Liver (tissue), 9 donors: ENCODE results near the gene ZBED2. TPM values are rescaled to one million over a fixed set of nuclear protein-coding genes. Genes with fewer than 3 reads are reported as not detected.

Source experiments
- DNase-seq: peaks from one replicate; pipeline ENCODE4 v3.0.0-alpha.2; 2017; ENCODE audit warnings: low spot score
- H3K27ac ChIP-seq, 2 donors: one replicate each; pipeline ENCODE4 v1.7.0; 2013; ENCODE audit warnings: inconsistent platforms in 2 of 2, low read length in 2 of 2, control low read depth in 1 of 2, low read depth in 1 of 2, mild to moderate bottlenecking in 1 of 2
- H3K27me3 ChIP-seq, 4 donors: one replicate each; pipeline versions ENCODE4 v1.6.1 to v1.7.0; 2013; ENCODE audit warnings: low read length in 3 of 4, inconsistent platforms in 1 of 4, mild to moderate bottlenecking in 1 of 4, moderate library complexity in 1 of 4; ENCODE audit not compliant: control insufficient read depth in 4 of 4, insufficient read depth in 4 of 4
- H3K36me3 ChIP-seq, 4 donors: one replicate each; pipeline versions ENCODE4 v1.6.1 to v1.7.0; 2013; ENCODE audit warnings: low read length in 3 of 4, mild to moderate bottlenecking in 3 of 4, low read depth in 1 of 4, moderate library complexity in 1 of 4; ENCODE audit not compliant: control insufficient read depth in 4 of 4, insufficient read depth in 3 of 4
- H3K4me1 ChIP-seq, 4 donors: one replicate each; pipeline versions ENCODE4 v1.6.1 to v1.7.0; 2013; ENCODE audit warnings: low read length in 3 of 4, mild to moderate bottlenecking in 3 of 4, moderate library complexity in 1 of 4; ENCODE audit not compliant: control insufficient read depth in 4 of 4, insufficient read depth in 4 of 4
- H3K4me3 ChIP-seq, 3 donors: one replicate each; pipeline versions ENCODE4 v1.6.1 to v1.7.0; 2013; ENCODE audit warnings: low read length in 3 of 3, control low read depth in 1 of 3, low read depth in 1 of 3, mild to moderate bottlenecking in 1 of 3
- H3K9ac ChIP-seq, 2 donors: one replicate each; pipeline ENCODE4 v1.7.0; 2013; ENCODE audit warnings: low read length in 2 of 2, mild to moderate bottlenecking in 2 of 2, moderate library complexity in 2 of 2, control low read depth in 1 of 2, low read depth in 1 of 2
- H3K9me3 ChIP-seq, 4 donors: one replicate each; pipeline versions ENCODE4 v1.6.1 to v1.7.0; 2013; ENCODE audit warnings: low read length in 3 of 4; ENCODE audit not compliant: control insufficient read depth in 4 of 4
- EGR1 ChIP-seq, 2 donors: IDR thresholded peaks; 2 replicates each; pipeline ENCODE4 v1.6.1; 2016 to 2018; ENCODE audit warnings: antibody characterized with exemption in 2 of 2, low read depth in 2 of 2
- FOXA1 ChIP-seq: IDR thresholded peaks from 2 replicates; pipeline ENCODE4 v1.6.1; 2016; ENCODE audit warnings: antibody characterized with exemption
- GABPA ChIP-seq, 2 donors: IDR thresholded peaks in 1 of 2; conservative IDR thresholded peaks in 1 of 2; 2 replicates each; pipeline ENCODE4 v1.6.1; 2016; ENCODE audit warnings: antibody characterized with exemption in 2 of 2, mild to moderate bottlenecking in 1 of 2, moderate library complexity in 1 of 2
- HNF4G ChIP-seq: IDR thresholded peaks from 2 replicates; pipeline ENCODE4 v1.6.1; 2016; ENCODE audit warnings: antibody characterized with exemption
- JUND ChIP-seq, 2 donors: IDR thresholded peaks; 2 replicates each; pipeline ENCODE4 v1.6.1; 2016; ENCODE audit warnings: antibody characterized with exemption in 2 of 2
- NR2F2 ChIP-seq: IDR thresholded peaks from 2 replicates; pipeline ENCODE4 v1.6.1; 2016; ENCODE audit warnings: antibody characterized with exemption
- SP1 ChIP-seq: IDR thresholded peaks from 2 replicates; pipeline ENCODE4 v1.6.1; 2018; ENCODE audit warnings: antibody characterized with exemption, mild to moderate bottlenecking
- TAF1 ChIP-seq: conservative IDR thresholded peaks from 2 replicates; pipeline ENCODE4 v1.6.1; 2016; ENCODE audit warnings: antibody characterized with exemption, mild to moderate bottlenecking
- YY1 ChIP-seq: IDR thresholded peaks from 2 replicates; pipeline ENCODE4 v1.6.1; 2016; ENCODE audit warnings: antibody characterized with exemption, mild to moderate bottlenecking
- WGBS: extraction: QIAGEN DNeasy Blood & Tissue Kit; methylation state at CpG from one replicate; pipeline ENCODE4 v1.1.7; 2013; 5-methylcytosine and 5-hydroxymethylcytosine counted together
- polyA plus RNA-seq, 2 donors: library from polyadenylated mRNA; stranded (reverse) in 1 of 2; unstranded in 1 of 2; fragments of 200-250 nt in 1 of 2; fragments of >200 nt in 1 of 2; fragmentation: Nextera tagmentation in 1 of 2; extraction: Ambion mirVana in 1 of 2; gene quantifications; one replicate each; pipeline versions ENCODE4 v1.2.1 to v1.2.3, GENCODE V29; 2013 to 2015
- total RNA-seq, 2 donors: library from RNA; depleted of rRNA; stranded (reverse); fragments of >200 nt; gene quantifications; one replicate each; pipeline ENCODE4 v1.2.3, GENCODE V29; 2014
- TF ChIP-seq, protein P1 (sequence below): IDR thresholded peaks from 2 replicates; pipeline ENCODE4 v1.6.1; 2016; ENCODE audit warnings: antibody characterized with exemption
- TF ChIP-seq, protein P2 (sequence below): IDR thresholded peaks from 2 replicates; pipeline ENCODE4 v1.6.1; 2016; ENCODE audit warnings: antibody characterized with exemption
- TF ChIP-seq, protein P3 (sequence below): IDR thresholded peaks from 2 replicates; pipeline ENCODE4 v1.6.1; 2016; ENCODE audit warnings: antibody characterized with exemption, mild to moderate bottlenecking
- TF ChIP-seq, protein P4 (sequence below): IDR thresholded peaks from 2 replicates; pipeline ENCODE4 v1.6.1; 2016; ENCODE audit warnings: antibody characterized with exemption
- donor health status: healthy.
- donor health status: healthy.
- donor health status: healthy.
- donor health status: healthy.
- donor health status: healthy.

The ZBED2 gene
- total and polyA plus RNA-seq, 4 donors = not detected

DNA sequence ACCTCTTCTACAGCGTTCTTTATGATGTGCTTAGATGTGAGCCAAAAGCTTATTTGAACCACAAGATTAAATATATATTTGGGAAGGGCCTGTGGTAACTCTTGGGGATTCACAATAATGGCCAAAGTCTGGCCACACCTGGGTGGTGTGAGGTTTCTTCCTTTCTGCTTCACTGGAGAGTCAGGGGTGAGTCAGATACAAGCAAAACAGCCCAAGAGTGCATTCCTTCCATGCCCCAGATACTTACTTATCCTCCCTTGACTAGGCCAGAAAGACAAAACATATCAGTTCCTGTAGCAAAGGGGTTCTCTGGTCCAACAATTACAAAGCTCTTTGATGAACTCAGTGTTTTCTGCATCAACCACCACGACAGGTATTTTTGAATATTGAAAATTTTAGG lies 941 bp downstream of the ZBED2 start:
- TF ChIP-seq YY1 (no peak), TAF1 (no peak), SP1 (no peak), HNF4G (no peak), JUND (IDR thresholded peaks at IDR 0.05) (no peak), GABPA (IDR thresholded peaks at IDR 0.05 in 1 of 2, conservative IDR thresholded peaks at IDR 0.05 in 1 of 2) (no peak), FOXA1 (no peak), NR2F2 (no peak)
- TF ChIP-seq, protein P1, sequence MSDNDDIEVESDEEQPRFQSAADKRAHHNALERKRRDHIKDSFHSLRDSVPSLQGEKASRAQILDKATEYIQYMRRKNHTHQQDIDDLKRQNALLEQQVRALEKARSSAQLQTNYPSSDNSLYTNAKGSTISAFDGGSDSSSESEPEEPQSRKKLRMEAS = no peak
- TF ChIP-seq, protein P2, sequence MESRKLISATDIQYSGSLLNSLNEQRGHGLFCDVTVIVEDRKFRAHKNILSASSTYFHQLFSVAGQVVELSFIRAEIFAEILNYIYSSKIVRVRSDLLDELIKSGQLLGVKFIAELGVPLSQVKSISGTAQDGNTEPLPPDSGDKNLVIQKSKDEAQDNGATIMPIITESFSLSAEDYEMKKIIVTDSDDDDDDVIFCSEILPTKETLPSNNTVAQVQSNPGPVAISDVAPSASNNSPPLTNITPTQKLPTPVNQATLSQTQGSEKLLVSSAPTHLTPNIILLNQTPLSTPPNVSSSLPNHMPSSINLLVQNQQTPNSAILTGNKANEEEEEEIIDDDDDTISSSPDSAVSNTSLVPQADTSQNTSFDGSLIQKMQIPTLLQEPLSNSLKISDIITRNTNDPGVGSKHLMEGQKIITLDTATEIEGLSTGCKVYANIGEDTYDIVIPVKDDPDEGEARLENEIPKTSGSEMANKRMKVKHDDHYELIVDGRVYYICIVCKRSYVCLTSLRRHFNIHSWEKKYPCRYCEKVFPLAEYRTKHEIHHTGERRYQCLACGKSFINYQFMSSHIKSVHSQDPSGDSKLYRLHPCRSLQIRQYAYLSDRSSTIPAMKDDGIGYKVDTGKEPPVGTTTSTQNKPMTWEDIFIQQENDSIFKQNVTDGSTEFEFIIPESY = no peak
- TF ChIP-seq, protein P3, sequence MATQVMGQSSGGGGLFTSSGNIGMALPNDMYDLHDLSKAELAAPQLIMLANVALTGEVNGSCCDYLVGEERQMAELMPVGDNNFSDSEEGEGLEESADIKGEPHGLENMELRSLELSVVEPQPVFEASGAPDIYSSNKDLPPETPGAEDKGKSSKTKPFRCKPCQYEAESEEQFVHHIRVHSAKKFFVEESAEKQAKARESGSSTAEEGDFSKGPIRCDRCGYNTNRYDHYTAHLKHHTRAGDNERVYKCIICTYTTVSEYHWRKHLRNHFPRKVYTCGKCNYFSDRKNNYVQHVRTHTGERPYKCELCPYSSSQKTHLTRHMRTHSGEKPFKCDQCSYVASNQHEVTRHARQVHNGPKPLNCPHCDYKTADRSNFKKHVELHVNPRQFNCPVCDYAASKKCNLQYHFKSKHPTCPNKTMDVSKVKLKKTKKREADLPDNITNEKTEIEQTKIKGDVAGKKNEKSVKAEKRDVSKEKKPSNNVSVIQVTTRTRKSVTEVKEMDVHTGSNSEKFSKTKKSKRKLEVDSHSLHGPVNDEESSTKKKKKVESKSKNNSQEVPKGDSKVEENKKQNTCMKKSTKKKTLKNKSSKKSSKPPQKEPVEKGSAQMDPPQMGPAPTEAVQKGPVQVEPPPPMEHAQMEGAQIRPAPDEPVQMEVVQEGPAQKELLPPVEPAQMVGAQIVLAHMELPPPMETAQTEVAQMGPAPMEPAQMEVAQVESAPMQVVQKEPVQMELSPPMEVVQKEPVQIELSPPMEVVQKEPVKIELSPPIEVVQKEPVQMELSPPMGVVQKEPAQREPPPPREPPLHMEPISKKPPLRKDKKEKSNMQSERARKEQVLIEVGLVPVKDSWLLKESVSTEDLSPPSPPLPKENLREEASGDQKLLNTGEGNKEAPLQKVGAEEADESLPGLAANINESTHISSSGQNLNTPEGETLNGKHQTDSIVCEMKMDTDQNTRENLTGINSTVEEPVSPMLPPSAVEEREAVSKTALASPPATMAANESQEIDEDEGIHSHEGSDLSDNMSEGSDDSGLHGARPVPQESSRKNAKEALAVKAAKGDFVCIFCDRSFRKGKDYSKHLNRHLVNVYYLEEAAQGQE = no peak
- TF ChIP-seq, protein P4, sequence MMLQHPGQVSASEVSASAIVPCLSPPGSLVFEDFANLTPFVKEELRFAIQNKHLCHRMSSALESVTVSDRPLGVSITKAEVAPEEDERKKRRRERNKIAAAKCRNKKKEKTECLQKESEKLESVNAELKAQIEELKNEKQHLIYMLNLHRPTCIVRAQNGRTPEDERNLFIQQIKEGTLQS = no peak
- no peak overlapping the region for H3K9ac ChIP-seq
- no peak overlapping the region for H3K4me3 ChIP-seq
- no peaks in the 10 kb centered on the region for H3K9me3 ChIP-seq
- no peaks in the 10 kb centered on the region for H3K4me1 ChIP-seq
- H3K36me3 ChIP-seq = no peaks in the 10 kb centered on the region
- H3K27me3 ChIP-seq = no peaks in the 10 kb centered on the region
- DNase-seq = no peak
- 84% methylated on average over 2 of the region's 2 CpGs for WGBS
- H3K27ac ChIP-seq = no peak overlapping the region

DNA sequence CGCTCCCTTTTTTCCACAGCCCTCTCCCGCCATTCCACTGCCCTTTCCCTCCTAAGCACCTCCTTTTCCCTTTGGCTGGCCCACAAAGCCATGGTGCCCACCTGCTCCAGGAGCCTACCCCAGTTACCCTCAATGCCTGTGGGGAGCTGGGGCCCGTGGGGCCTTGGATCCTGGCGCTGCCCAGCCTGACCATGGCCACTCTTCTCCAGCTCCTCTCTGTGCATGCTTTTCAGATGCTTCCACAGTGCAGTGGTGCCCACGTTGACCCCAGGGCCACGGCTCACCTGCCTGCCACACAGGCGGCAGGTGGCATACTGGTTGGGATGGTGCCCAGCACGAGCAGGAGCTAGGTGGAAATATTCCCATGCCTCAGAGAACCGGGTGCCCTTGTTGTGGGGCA lies 1.5 kb downstream of the ZBED2 start:
- DNase-seq = no peak
- H3K27me3 ChIP-seq = no peaks in the 10 kb centered on the region
- no peaks in the 10 kb centered on the region for H3K4me1 ChIP-seq
- no peaks in the 10 kb centered on the region for H3K36me3 ChIP-seq
- TF ChIP-seq, protein P3 = no peak
- TF ChIP-seq TAF1 (no peak), YY1 (no peak), EGR1 (IDR thresholded peaks at IDR 0.05; ENCODE audit: low read depth in 2 of 2) (no peak), SP1 (no peak), NR2F2 (no peak)
- TF ChIP-seq, protein P4 = no peak
- no peaks in the 10 kb centered on the region for H3K9me3 ChIP-seq
- 92% methylated on average over 9 of the region's 9 CpGs for WGBS
- no peak overlapping the region for H3K27ac ChIP-seq
- no peak overlapping the region for H3K4me3 ChIP-seq
- no peak overlapping the region for H3K9ac ChIP-seq
